ENCODE measurements around the gene PRRG1. TPM values are rescaled to one million over a fixed set of nuclear protein-coding genes. Genes with fewer than 3 reads are reported as not detected.

The PRRG1 gene
- total RNA-seq, 1 experiment from 2014 or later, result 9.0 TPM

GRCh38 chrX:37487271-37487670, 138.1 kb downstream of the PRRG1 start:
- H2AFZ ChIP-seq (ENCODE audit: low read length), result no peak overlapping the region
- Mint-ChIP-seq H3K27me3 (ENCODE audit: low read depth) (peaks cover 4% of the 10 kb centered on the region), H3K9me3 (peaks cover 52 to 69% of the 10 kb centered on the region in 2 experiments), H3K36me3 (ENCODE audit: insufficient read depth in 1 of 3, low read depth in 3 of 3) (peaks cover 10 to 29% (median 29%) of the 10 kb centered on the region in 3 experiments), H3K4me1 (peaks cover 7 to 9% of the 10 kb centered on the region in 2 experiments), H3K27ac (no peak overlapping the region), H3K4me3 (no peak overlapping the region)
- DNase-seq, result no peak
- H3K14ac ChIP-seq (ENCODE audit: insufficient read depth, low read length), result no peak overlapping the region
- no peak overlapping the region for H3T11ph ChIP-seq (ENCODE audit: low read length)
- no peak overlapping the region for H2BK12ac ChIP-seq (ENCODE audit: insufficient read length, low read depth, low read length)
- no peak overlapping the region for H2AK5ac ChIP-seq (ENCODE audit: insufficient read length, low read length)
- H2BK20ac ChIP-seq (ENCODE audit: low read depth, low read length, poor library complexity, severe bottlenecking), result no peak overlapping the region
- H3K9ac ChIP-seq (ENCODE audit: extremely low read depth, insufficient read length, low read length), result no peak overlapping the region
- H3K27me3 ChIP-seq (ENCODE audit: insufficient read depth, low read length), result no peaks in the 10 kb centered on the region
- H4K5ac ChIP-seq (ENCODE audit: insufficient read length, low read depth, low read length), result no peak overlapping the region
- H4K20me1 ChIP-seq (ENCODE audit: control insufficient read depth, insufficient read depth, insufficient read length), result no peaks in the 10 kb centered on the region
- no peaks in the 10 kb centered on the region for H3K23me2 ChIP-seq (ENCODE audit: insufficient read length, low read depth, low read length, poor library complexity, severe bottlenecking)
- H3K4me2 ChIP-seq (ENCODE audit: insufficient read depth, insufficient read length, low read length), result no peak overlapping the region
- H4K91ac ChIP-seq (ENCODE audit: insufficient read length, low read depth, low read length), result no peak overlapping the region
- no peak overlapping the region for H3K4ac ChIP-seq (ENCODE audit: low read depth, low read length)
- no peaks in the 10 kb centered on the region for H3K79me1 ChIP-seq (ENCODE audit: insufficient read depth, low read depth, low read length, poor library complexity, severe bottlenecking)
- H2BK5ac ChIP-seq (ENCODE audit: insufficient read length, low read length), result no peak overlapping the region
- H2BK120ac ChIP-seq (ENCODE audit: low read depth, low read length, poor library complexity, severe bottlenecking), result no peak overlapping the region
- H3K27ac ChIP-seq (ENCODE audit: insufficient read length, low read depth, low read length), result no peak overlapping the region
- no peaks in the 10 kb centered on the region for H3K79me2 ChIP-seq (ENCODE audit: insufficient read depth, low read length)
- no peak for TF ChIP-seq CTCF (conservative IDR thresholded peaks at IDR 0.05)
- no peak overlapping the region for H4K8ac ChIP-seq (replicated peaks; ENCODE audit: insufficient read length, low read depth, low read length)
- H3K18ac ChIP-seq (ENCODE audit: insufficient read length, low read depth, low read length), result no peak overlapping the region
- no CpG with 5 or more reads among the region's 5 CpGs for WGBS (ENCODE audit: extremely low coverage, insufficient read length, low lambda C conversion rate)
- no peak overlapping the region for H2BK15ac ChIP-seq (ENCODE audit: low read depth, low read length)
- no peaks in the 10 kb centered on the region; the same call in 1 of the 2 replicates for H3K4me1 ChIP-seq (ENCODE audit: insufficient read depth, low read length)
- H3K23ac ChIP-seq (ENCODE audit: insufficient read length, low read depth, low read length), result no peak overlapping the region
- no peak overlapping the region for H3K56ac ChIP-seq (ENCODE audit: insufficient read length, low read depth, low read length)
- no peaks in the 10 kb centered on the region for H3K9me3 ChIP-seq (ENCODE audit: control insufficient read depth, low read depth, low read length)
